ENCODE data around the gene ZDHHC24.

GRCh38 chr11:66488957-66489356 is 56.9 kb downstream of the ZDHHC24 start:
- TF ChIP-seq CTCF (conservative IDR thresholded peaks at IDR 0.05; ENCODE audit: low read depth in 2 of 2) (no peak), POLR2AphosphoS5 (IDR thresholded peaks at IDR 0.05; ENCODE audit: low read depth) (no peak), EZH2 (IDR thresholded peaks at IDR 0.05; ENCODE audit: low read depth, unreplicated experiment) (no peak), EZH2phosphoT487 (IDR thresholded peaks at IDR 0.05; ENCODE audit: unreplicated experiment) (no peak), REST (IDR thresholded peaks at IDR 0.05; ENCODE audit: unreplicated experiment) (no peak), ZNF462 (CRISPR knock-in tag; IDR thresholded peaks at IDR 0.05) (no peak), JUNB (IDR thresholded peaks at IDR 0.05; ENCODE audit: unreplicated experiment) (no peak), ZNF114 (CRISPR knock-in tag; IDR thresholded peaks at IDR 0.05) (no peak), NANOG (IDR thresholded peaks at IDR 0.05; ENCODE audit: borderline replicate concordance) (no peak)
